Midbrain (tissue), 1 donor: Measurements from ENCODE around the gene FNBP1L.

Experiments
- DNase-seq: peaks from one replicate; lab custom pipeline; 2025; lab: John Stamatoyannopoulos, UW

The FNBP1L gene

GRCh38 chr1:93489756-93490155 lies 41.8 kb downstream of the FNBP1L start:
- DNase-seq: no peak

DNA sequence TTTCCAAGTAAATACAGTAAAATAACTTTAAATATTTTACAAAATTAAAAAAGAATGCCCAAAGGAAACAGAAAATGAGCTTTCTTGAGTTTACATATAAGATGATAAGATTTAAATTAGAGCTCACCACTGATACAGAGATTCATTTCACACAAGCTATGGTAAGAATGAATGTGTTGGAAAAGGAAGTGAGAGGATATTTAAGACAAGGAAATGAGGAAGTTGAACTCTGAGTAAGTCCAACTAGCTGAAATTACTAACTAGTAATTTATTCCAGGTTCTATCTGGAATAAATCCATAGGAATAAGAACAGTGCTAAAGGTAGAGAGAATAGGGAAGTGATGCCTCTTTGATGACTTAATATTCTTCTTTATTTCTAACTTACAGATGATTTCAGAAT lies 42.4 kb downstream of the FNBP1L start:
- no peak for DNase-seq

- DNase-seq: no peak
Observed at GRCh38 chr1:93495911-93496310, 48.0 kb downstream of the FNBP1L start.

DNA sequence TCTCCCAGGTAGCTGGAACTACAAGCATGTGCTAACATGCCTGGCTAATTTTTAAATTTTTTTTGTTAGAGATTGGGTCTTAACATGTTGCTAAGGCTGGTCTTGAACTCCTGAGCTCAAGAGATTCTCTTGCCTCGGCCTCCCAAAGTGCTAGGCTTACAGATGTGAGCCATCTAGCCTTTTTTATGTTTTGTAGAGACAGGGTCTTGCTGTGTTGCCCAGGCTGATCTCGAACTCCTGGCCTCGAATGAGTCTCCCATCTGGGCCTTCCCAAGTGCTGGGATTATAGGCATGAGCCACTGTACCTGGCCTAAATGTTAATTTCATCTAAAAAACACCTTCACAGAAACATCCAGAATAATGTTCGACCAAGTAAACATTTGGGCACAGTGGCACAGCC lies 48.6 kb downstream of the FNBP1L start:
- DNase-seq: no peak

DNA sequence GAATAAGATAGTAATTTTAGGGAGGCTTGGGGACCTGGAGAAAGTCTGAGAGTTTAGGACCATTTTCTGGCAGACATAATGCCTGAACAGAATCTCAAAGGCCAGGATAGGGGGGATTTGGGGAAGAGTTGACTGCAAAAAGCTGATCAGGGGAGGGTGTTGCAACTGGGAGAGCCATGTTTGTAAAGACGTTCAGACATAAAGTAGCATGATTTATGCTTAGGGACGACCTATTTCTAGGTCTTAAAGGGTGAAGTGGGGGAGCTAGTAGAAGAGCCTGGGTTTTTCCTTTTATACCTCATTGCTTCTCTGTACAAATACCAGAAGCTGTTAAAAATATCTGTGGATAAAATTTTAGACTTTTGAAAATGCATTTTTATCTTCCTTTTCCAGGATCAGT lies 51.2 kb downstream of the FNBP1L start:
- DNase-seq: no peak

- no peak for DNase-seq
Observed at GRCh38 chr1:93499533-93499932, 51.6 kb downstream of the FNBP1L start.

- no peak for DNase-seq
Observed at GRCh38 chr1:93500275-93500674, 52.4 kb downstream of the FNBP1L start.

GRCh38 chr1:93501399-93501798 lies 53.5 kb downstream of the FNBP1L start:
- DNase-seq: no peak

DNA sequence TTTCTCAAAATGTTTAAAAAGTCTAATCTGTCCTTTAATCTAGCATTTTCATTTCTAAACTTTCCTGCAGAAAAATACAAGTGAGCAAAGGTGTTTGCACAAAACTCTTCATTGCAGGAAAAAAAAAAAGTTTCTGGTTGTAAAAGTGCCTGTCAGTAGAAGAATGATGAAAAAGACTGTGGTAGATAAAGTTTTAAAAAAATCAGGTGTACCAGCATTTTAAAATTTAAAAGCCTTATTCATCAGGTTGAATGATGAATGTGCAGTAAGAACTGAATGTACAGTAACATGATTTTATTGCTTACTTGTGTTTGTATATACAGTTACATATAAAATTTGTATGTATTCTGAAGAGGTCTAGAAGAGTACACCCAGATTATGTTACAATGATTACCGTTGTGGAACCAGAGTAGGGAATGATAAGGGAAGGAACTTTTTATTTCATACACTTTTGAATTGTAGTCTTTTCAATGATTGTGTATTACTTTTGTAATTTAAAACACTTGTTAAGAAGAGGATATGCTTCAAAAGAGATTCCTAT lies 54.0 kb downstream of the FNBP1L start:
- DNase-seq: no peak

DNA sequence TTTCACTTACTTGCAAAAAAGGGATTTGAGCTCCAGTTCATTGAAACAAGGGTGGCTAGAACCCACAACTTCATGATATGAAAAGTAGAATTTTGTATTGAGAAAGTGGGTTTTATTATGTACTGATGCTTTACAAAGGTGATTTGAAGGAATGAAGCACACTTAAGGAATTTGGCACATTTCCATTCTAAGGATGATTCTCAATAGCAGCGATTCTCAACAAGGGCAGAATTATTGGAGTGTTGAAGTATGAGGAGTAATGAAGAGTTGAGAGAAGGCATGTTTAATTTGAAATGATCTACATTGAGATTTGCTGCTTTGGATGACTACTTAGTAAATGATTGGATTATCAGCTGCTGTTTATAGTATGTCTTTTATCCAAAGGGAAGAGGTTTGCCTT lies 54.7 kb downstream of the FNBP1L start:
- DNase-seq: no peak

GRCh38 chr1:93503163-93503562 lies 55.2 kb downstream of the FNBP1L start:
- no peak for DNase-seq

- DNase-seq: no peak
Observed at GRCh38 chr1:93503816-93504215, 55.9 kb downstream of the FNBP1L start.

- DNase-seq: no peak
Observed at GRCh38 chr1:93504247-93505033, 56.5 kb downstream of the FNBP1L start.

DNA sequence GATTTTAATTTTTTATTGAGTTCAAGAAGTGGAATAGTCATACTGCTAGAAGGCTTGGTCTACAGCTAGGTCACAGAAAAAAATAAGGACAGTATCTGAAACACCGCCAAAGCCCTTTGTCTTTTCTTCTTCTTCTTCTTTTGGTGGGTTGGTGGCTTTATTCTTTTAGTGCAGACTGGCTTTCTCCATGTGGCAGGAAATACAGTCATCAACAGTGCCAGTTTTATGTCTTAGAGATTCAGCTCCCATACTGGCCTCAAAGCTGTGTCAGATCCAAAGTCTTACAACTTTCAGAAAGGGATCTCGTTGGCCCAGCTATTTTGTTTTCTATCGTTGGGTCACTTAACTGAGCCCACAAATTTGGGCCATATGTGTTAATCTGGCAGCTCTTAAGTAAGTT lies 58.2 kb downstream of the FNBP1L start:
- no peak for DNase-seq

GRCh38 chr1:93516164-93516563 lies 68.2 kb downstream of the FNBP1L start:
- no peak for DNase-seq

DNA sequence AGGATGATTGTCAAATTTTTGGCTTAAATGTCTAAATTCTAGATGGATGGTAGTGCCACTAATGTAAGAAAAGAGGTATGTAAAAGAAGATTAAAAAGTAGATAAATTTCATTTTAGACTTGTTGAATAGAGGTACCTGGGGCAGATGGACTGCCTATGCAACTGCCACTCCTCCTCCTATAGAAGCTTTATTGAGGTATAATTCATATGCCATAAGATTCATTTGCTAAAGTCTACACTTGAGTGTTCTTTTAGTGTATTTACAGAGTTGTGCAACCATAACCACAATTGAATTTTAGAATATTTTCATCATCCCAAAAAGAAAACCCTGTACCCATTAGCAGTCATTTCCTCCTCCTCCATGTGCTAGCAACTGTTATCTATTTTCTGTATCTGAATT lies 70.6 kb downstream of the FNBP1L start:
- no peak for DNase-seq

GRCh38 chr1:93519199-93519829 lies 71.4 kb downstream of the FNBP1L start:
- no peak for DNase-seq

DNA sequence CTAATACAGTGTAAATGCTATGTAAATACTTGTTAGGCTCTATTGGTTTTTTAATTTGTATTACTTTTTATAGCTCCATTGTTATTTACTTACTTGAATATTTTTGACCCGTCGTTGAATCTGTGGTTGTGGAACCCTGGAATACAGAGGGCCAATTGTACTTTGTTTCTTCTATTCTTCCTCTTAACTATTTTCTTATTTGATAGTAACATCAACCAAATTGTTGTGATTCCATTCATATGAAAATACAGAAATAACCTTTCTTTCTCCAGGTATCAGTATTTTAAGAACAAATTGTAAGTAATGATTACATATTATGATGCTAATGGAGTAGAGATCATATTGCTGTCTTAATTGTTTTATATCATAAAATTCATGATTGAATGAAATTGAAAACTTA lies 73.7 kb downstream of the FNBP1L start:
- no peak for DNase-seq

DNA sequence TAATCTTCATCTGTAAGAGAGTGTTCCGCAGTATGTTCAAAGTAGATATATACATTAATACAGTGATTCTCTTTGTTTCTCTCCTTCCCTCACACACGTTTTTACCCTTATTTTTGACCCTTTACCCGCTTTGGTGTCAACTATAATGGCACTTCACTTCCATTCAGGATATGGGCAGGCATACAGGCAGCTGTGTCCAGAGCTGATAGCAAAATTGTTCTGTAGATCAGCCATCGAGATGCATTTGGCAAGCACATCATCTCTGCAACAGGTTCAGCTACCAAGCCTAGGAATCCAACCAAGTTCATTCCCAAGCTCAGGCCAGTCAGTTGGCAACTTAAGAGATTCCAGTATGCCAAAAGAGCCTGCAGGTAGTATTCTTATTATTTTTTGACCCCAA lies 74.8 kb downstream of the FNBP1L start:
- no peak for DNase-seq

DNA sequence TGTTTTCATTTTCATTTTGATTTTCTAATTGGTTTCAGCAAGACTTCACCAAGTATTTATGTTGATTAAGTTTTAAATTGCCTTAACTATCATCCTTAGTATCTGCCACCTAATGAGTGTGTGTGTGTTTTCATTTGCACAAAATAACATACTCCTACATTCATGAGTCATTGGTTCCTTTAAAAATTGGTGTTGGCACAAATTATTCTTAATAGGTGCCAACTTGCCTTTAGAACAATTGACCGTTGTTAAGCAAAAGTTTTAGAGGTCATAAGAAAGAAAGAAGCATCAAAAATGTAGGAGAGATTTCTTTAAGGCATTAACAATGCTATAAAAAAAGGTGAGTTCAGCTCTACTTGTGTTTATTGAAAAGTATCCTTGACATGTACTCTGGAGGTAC lies 77.5 kb downstream of the FNBP1L start:
- DNase-seq: no peak

GRCh38 chr1:93526431-93526830 lies 78.5 kb downstream of the FNBP1L start:
- DNase-seq: no peak

GRCh38 chr1:93528412-93528811 lies 80.5 kb downstream of the FNBP1L start:
- DNase-seq: no peak

DNA sequence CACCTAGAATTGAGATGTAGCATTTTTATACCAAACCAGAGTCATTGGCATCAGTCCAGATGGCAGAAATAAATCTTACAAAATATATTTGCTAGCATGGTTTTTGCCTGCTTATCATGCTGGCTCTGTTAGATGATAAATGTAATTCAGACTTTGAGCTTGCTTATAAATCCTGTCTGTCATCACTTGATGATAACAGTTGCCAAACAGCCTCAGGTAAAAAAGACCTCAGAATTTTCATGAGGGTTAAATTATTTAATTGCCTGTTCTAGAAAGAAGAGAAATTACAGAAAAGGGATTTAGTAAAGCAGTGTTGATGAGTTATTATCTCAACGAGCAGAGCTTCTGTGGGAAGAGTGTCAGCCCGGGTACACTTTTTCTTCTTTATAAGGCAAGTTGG lies 83.3 kb downstream of the FNBP1L start:
- no peak for DNase-seq
